HT1080 (cell line): Measurements from ENCODE around the gene KCTD6. TPM values are rescaled to one million over a fixed set of nuclear protein-coding genes. Genes with fewer than 3 reads are reported as not detected.

Experiments used
- DNase-seq: peaks from one replicate; pipeline ENCODE4 v3.0.0-alpha.2; 2015; ENCODE audit warnings: low read depth
- total RNA-seq: library from RNA; depleted of rRNA; stranded (reverse); fragments of >200 nt; shearing (Covaris generic); gene quantifications from 2 replicates; pipeline ENCODE4 v1.2.3, GENCODE V29; 2014; rRNA removed

KCTD6 gene
- total RNA-seq, 1 experiment from 2014 or later = 10.2 TPM

DNA sequence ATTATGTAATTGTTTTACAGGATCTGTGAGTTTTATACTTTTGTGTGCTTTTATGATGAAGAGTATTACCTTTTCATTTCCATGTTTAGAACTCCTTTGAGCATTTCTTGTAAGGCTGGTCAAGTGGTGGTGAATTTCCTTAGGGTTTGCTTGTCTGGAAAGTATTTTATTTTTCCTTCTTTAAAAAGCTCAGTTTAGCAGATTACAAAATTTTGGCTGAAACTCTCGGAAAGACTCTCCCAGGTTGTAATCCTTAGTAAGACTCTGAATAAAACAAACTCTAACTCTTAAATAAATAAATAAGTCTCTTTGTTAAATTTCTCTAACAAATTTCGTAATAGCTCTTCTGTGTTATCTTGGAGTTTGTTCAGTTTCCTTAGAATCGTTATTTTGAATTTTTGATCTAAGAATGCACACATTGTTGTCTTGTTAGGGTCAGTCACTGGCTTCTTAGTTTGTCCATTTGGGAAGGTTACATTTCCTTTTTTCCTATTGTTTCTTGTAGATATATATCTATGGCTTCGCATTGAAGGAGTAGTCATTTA, 59.8 kb downstream of the KCTD6 start:
- DNase-seq = no peak

Other genes starting within 250 kb of the KCTD6 start
- gene RPP14, start 185.9 kb upstream of the KCTD6 start, total RNA-seq = 20.0 and 23.0 TPM in 2 replicates
- 10.1 and 11.6 TPM in 2 replicates for gene HTD2, start 185.6 kb upstream of the KCTD6 start, total RNA-seq
- gene PXK, start 159.2 kb upstream of the KCTD6 start, total RNA-seq = 19.6 and 23.3 TPM in 2 replicates
- 78.8 and 81.6 TPM in 2 replicates for gene PDHB, start 58.3 kb upstream of the KCTD6 start, total RNA-seq
- 61.4 and 69.8 TPM in 2 replicates for gene ACOX2, start 45.1 kb downstream of the KCTD6 start, total RNA-seq
- gene FAM107A, start 85.3 kb downstream of the KCTD6 start, total RNA-seq = 0.02 TPM in 1 of 2 replicates, not detected in the other
- gene FAM3D, start 174.7 kb downstream of the KCTD6 start, total RNA-seq = not detected in 2 replicates